Left renal cortex interstitium (tissue), 4 donors: Measurements from ENCODE around the gene PYROXD2. TPM values are rescaled to one million over a fixed set of nuclear protein-coding genes. Genes with fewer than 3 reads are reported as not detected.

Source experiments
- DNase-seq, 4 donors: peaks; one replicate each; pipeline ENCODE4 v3.0.0-alpha.2; 2013; ENCODE audit warnings: low read depth in 4 of 4, low spot score in 2 of 4, missing footprints in 1 of 4
- polyA plus RNA-seq, 4 donors: library from polyadenylated mRNA; unstranded; fragments of 120-200 nt; gene quantifications; one replicate each; pipeline ENCODE4 v1.2.1, GENCODE V29; 2013; ENCODE audit not compliant: insufficient read length in 4 of 4

PYROXD2 gene
- polyA plus RNA-seq, 4 donors = 13.1 to 39.6 (median 22.8) TPM

GRCh38 chr10:98340261-98340939 lies 74.6 kb downstream of the PYROXD2 start:
- DNase-seq = no peak

- no peak for DNase-seq
Observed at GRCh38 chr10:98339799-98340198, 75.2 kb downstream of the PYROXD2 start.

GRCh38 chr10:98338896-98339295 lies 76.1 kb downstream of the PYROXD2 start:
- DNase-seq = no peak

- DNase-seq = no peak
Observed at GRCh38 chr10:98338318-98338717, 76.7 kb downstream of the PYROXD2 start.

GRCh38 chr10:98337484-98337883 lies 77.5 kb downstream of the PYROXD2 start:
- DNase-seq = no peak

Other genes with a start within 250 kb of the PYROXD2 start
- 1 to 10 TPM; 3.4 to 4.9 (median 4.5) TPM for gene LOXL4, start 147.0 kb downstream of the PYROXD2 start, polyA plus RNA-seq
- 10 to 100 TPM; 29.3 to 46.9 (median 36.3) TPM for gene HPS1, start 31.8 kb upstream of the PYROXD2 start, polyA plus RNA-seq